OCI-LY3 (cell line): Measurements from ENCODE around the gene IKZF4.
A peak's percentile ranks its signal among the peaks of the same experiment; 100 is the strongest.
"Not testable (repeated sequence)": the region's sequence is repeated elsewhere in the genome, so short reads cannot be mapped to it uniquely, and the experiment has no call there.

Experiments
- H2AFZ ChIP-seq: fragments of 200-600, 300-600 bp; shearing (Covaris generic); 2 replicates; pipeline ENCODE4 v1.6.0; 2014; ENCODE audit warnings: antibody characterized with exemption, low read depth, low read length
- H3K27ac ChIP-seq: fragments of 200-600, 300-600 bp; sonication (generic); 2 replicates; pipeline ENCODE4 v1.5.1; 2014; ENCODE audit warnings: mild to moderate bottlenecking, low read length, moderate library complexity, mixed read lengths
- H3K27me3 ChIP-seq: fragments of 200-600, 300-600 bp; sonication (generic); 2 replicates; pipeline ENCODE4 v1.6.1; 2014; ENCODE audit warnings: low read depth, low read length, mixed read lengths
- H3K36me3 ChIP-seq: fragments of 200-600, 300-600 bp; sonication (generic); replicated peaks from 2 replicates; pipeline ENCODE3; 2014; ENCODE audit warnings: low read depth, low read length, mixed read lengths
- H3K4me1 ChIP-seq: fragments of 300-600, 200-600 bp; sonication (generic); 2 replicates; pipeline ENCODE4 v1.6.1; 2014; ENCODE audit warnings: low read length, mixed read lengths
- H3K4me2 ChIP-seq: fragments of 200-600, 300-600 bp; sonication (generic); 2 replicates; pipeline ENCODE4 v1.6.1; 2014; ENCODE audit warnings: low read length, mixed read lengths
- H3K4me3 ChIP-seq: fragments of 300-600, 200-600 bp; sonication (generic); 2 replicates; pipeline ENCODE4 v1.5.1; 2014; ENCODE audit warnings: antibody characterized with exemption, mild to moderate bottlenecking, low read length, moderate library complexity
- H3K79me2 ChIP-seq: fragments of 300-600, 200-600 bp; shearing (Covaris generic); 2 replicates; pipeline ENCODE4 v1.6.1; 2014; ENCODE audit warnings: mild to moderate bottlenecking, low read length, mixed read lengths
- H3K9ac ChIP-seq: fragments of 300-600, 200-600 bp; shearing (Covaris generic); 2 replicates; pipeline ENCODE4 v1.6.0; 2014; ENCODE audit warnings: mild to moderate bottlenecking, low read length, moderate library complexity
- H3K9me3 ChIP-seq: fragments of 200-600, 300-600 bp; shearing (Covaris generic); 2 replicates; pipeline ENCODE4 v1.6.1; 2014; ENCODE audit warnings: low read length, mixed read lengths; ENCODE audit not compliant: insufficient read depth
- H4K20me1 ChIP-seq: fragments of 200-600, 300-600 bp; sonication (generic); 2 replicates; pipeline ENCODE4 v1.6.1; 2016; ENCODE audit warnings: low read length, mixed read lengths; ENCODE audit not compliant: insufficient read depth
- EZH2phosphoT487 ChIP-seq: fragments of 200-600 bp; shearing (Covaris generic); IDR thresholded peaks from 2 replicates; pipeline ENCODE4 v1.6.1; 2018; ENCODE audit warnings: antibody characterized with exemption, mixed run types, low read depth
- TF ChIP-seq, protein P1 (sequence below): fragments of 200-600, 300-600 bp; sonication (generic); IDR thresholded peaks from 2 replicates; pipeline ENCODE4 v1.5.1; 2014; ENCODE audit warnings: antibody characterized with exemption, low read length, low read depth

IKZF4 gene

DNA sequence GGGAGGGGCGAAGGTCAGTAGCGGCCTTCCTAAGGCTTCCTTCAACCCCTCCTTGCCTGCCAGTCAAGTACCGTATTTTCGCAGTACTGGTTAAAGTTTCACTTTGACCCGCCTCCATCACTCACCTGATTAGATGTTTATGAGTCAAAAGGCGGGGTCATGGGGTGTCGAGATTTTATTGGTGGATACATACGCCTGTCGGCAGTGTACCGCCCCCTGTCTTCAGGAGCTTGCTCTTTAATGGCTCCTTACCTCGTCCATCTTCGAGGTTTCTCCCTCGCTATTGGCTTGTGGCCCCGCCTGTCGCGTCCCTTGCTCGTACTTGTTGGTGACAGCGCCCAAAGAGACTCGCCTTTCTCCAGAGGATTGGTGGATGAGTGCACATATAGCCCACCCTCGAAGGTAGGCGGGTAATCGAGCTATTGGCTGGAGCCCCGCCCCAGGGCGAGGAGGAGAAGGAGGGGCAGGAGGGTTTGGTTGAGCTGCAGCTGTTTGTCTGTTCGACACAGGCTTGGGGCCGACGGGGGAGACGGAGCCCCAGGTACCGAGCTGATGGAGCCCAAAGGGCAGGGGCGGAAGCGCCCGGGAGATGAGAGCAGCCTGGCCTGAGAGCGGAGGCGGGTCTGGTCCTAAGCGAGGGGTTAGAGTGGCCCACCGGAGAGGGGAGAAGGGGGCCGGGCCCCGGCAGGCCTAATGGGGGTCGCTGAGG lies 47.1 kb upstream of the IKZF4 start, which contains the start of gene RAB5B:
Gene RAB5B, plus strand, starts transcription at position 480 of the 709 bp plus-strand sequence. CDS start 12,883 bp downstream, outside the sequence.
- Histone ChIP-seq H3K79me2 (peaks cover 20% of the 10 kb centered on the region), H3K9me3 (no peaks in the 10 kb centered on the region), H3K4me1 (peaks cover 21% of the 10 kb centered on the region), H3K4me2 (peak within 1 kb of the TSS; percentile 75), H3K36me3 (peaks cover 20% of the 10 kb centered on the region), H2AFZ (no peak within 1 kb of the TSS), H3K27me3 (no peaks in the 10 kb centered on the region), H3K4me3 (peak within 1 kb of the TSS; percentile 87), H3K27ac (peak within 1 kb of the TSS; percentile 61), H3K9ac (peak within 1 kb of the TSS; percentile 86), H4K20me1 (no peaks in the 10 kb centered on the region)
- no peak for TF ChIP-seq EZH2phosphoT487
- TF ChIP-seq, protein P1, sequence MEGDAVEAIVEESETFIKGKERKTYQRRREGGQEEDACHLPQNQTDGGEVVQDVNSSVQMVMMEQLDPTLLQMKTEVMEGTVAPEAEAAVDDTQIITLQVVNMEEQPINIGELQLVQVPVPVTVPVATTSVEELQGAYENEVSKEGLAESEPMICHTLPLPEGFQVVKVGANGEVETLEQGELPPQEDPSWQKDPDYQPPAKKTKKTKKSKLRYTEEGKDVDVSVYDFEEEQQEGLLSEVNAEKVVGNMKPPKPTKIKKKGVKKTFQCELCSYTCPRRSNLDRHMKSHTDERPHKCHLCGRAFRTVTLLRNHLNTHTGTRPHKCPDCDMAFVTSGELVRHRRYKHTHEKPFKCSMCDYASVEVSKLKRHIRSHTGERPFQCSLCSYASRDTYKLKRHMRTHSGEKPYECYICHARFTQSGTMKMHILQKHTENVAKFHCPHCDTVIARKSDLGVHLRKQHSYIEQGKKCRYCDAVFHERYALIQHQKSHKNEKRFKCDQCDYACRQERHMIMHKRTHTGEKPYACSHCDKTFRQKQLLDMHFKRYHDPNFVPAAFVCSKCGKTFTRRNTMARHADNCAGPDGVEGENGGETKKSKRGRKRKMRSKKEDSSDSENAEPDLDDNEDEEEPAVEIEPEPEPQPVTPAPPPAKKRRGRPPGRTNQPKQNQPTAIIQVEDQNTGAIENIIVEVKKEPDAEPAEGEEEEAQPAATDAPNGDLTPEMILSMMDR, result no peak

DNA sequence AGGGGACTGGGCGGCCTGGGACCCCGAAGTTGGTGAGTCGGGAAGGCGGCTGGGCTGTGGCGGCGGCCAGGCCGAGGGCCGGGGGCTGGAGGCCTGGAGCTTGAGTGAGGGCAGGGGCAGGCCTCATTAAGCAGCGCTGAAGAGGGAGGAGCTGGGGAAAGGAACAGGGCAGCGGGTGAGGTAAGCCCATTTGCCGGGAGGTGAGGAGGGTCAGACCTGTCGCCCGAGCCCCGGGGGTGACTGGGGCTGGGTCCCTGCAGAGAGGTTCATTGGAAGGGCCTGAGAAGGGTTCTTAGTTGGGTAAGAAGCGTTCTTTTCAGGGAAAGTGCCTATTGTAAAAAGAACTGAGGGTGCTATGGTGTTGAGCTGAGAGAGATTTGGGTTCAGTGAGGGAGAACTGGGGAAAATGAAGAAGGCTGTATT lies 46.5 kb upstream of the IKZF4 start:
- Histone ChIP-seq H3K4me1 (peaks cover 16% of the 10 kb centered on the region), H3K27ac (peak overlapping the region; percentile 61), H3K4me2 (peak overlapping the region; percentile 75), H3K79me2 (peaks cover 20% of the 10 kb centered on the region), H3K9me3 (no peaks in the 10 kb centered on the region), H3K27me3 (no peaks in the 10 kb centered on the region), H2AFZ (no peak overlapping the region), H3K4me3 (peak overlapping the region; percentile 87), H4K20me1 (no peaks in the 10 kb centered on the region), H3K36me3 (peaks cover 17% of the 10 kb centered on the region), H3K9ac (peak overlapping the region; percentile 86)
- TF ChIP-seq, protein P1, result no peak
- TF ChIP-seq EZH2phosphoT487, result no peak

DNA sequence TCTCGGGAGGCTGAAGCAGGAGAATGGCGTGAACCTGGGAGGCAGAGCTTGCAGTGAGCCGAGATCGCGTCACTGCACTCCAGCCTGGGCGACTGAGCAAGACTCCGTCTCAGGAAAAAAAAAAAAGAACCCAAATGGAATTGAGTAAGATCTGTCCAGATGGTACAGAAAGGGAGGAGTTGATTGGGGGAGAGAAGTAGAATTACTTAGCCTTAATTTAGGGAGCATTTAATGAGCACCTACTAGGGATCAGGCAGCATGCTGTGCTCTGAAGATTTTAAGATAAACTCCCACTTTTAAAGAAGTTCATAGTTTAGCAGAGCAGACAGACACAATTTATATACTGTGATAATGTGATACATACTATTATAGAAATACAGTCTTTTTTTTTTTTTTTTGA lies 42.5 kb upstream of the IKZF4 start:
- Histone ChIP-seq H3K9ac (no peak overlapping the region), H3K27ac (no peak overlapping the region), H3K79me2 (peaks cover 20% of the 10 kb centered on the region), H4K20me1 (no peaks in the 10 kb centered on the region), H3K27me3 (no peaks in the 10 kb centered on the region), H2AFZ (no peak overlapping the region), H3K36me3 (peaks cover 11% of the 10 kb centered on the region), H3K4me1 (peaks cover 7% of the 10 kb centered on the region), H3K4me3 (no peak overlapping the region), H3K4me2 (no peak overlapping the region), H3K9me3 (no peaks in the 10 kb centered on the region)
- TF ChIP-seq, protein P1, result no peak

DNA sequence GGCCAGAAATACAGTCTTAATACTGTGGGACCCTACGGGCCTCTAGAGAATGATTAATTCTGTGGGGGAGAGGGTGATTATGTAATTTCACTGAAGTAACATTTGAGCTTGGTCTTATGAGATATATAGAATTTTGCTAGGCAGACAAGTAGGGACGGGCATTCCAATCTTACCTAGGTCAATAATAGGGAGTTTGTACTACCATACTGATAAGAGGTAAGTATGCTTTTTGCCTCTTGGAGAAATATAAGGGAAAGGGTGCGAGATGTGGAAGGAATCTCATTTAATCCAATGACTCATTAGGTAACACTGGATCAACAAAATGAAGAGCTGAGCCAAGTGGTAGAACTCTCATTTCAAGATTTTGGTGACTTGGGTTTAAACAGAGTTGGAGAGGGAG lies 41.8 kb upstream of the IKZF4 start:
- Histone ChIP-seq H3K9me3 (no peaks in the 10 kb centered on the region), H3K27me3 (no peaks in the 10 kb centered on the region), H3K27ac (no peak overlapping the region), H4K20me1 (no peaks in the 10 kb centered on the region), H3K4me3 (no peak overlapping the region), H2AFZ (no peak overlapping the region), H3K79me2 (peaks cover 19% of the 10 kb centered on the region), H3K4me1 (peaks cover 7% of the 10 kb centered on the region), H3K4me2 (no peak overlapping the region), H3K36me3 (peaks cover 11% of the 10 kb centered on the region), H3K9ac (no peak overlapping the region)
- no peak for TF ChIP-seq EZH2phosphoT487
- TF ChIP-seq, protein P1, result no peak

DNA sequence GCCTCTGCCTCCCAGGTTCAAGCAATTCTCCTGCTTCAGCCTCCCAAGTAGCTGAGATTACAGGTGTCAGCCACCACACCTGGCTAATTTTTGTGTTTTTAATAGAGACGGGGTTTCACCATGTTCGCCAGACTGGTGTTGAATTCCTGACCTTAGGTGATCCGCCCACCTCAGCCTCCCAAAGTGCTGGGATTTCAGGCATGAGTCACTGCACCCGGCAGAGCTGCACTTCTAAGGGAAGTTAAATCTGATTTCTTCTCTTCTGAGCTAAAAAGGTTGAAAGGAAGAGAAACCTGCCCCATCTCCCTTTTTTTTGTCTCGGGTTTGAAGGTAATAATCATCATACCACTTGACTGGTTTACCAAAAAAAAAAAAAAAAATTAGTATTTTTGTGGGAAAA lies 39.0 kb upstream of the IKZF4 start:
- not testable (repeated sequence) for H2AFZ ChIP-seq, H3K79me2 ChIP-seq, H3K9me3 ChIP-seq, H3K27me3 ChIP-seq, H3K27ac ChIP-seq, H3K9ac ChIP-seq, H3K36me3 ChIP-seq, H3K4me2 ChIP-seq, H3K4me3 ChIP-seq, H4K20me1 ChIP-seq
- peaks cover 20% of the 10 kb centered on the region for H3K4me1 ChIP-seq
